ENCODE data around the gene C8G. TPM values are rescaled to one million over a fixed set of nuclear protein-coding genes. Genes with fewer than 3 reads are reported as not detected.

The C8G gene
- total and polyA plus RNA-seq, 9 of the 15 experiments (the other 6 are each of a cell fraction or from before 2014, with no cell fraction given), result 0.35 to 5.9 (median 2.7) TPM; not detected in 2

- no peak overlapping the region for H3K4me2 ChIP-seq (ENCODE audit: insufficient read depth, low read length)
- H3K79me2 ChIP-seq (ENCODE audit: control insufficient read depth, insufficient read depth, low read length), result no peaks in the 10 kb centered on the region
- WGBS (ENCODE audit: insufficient coverage, low coverage, missing lambda C conversion rate), result 52% methylated on average over 27 of the region's 28 CpGs
- peaks cover 2 to 7% of the 10 kb centered on the region in 2 experiments; a peak in 3 of 5 replicates for H3K27me3 ChIP-seq (ENCODE audit: control insufficient read depth in 2 of 2, insufficient read depth in 2 of 2, low read length in 2 of 2)
- no peaks in the 10 kb centered on the region for H3K36me3 ChIP-seq (ENCODE audit: control insufficient read depth, insufficient read depth, low read length)
- peak overlapping the region in 1 of 2 experiments; percentile 76; a peak in 2 of 4 replicates for H3K9ac ChIP-seq (ENCODE audit: insufficient read depth in 1 of 2, low read depth in 2 of 2, low read length in 2 of 2)
- DNase-seq (ENCODE audit: extremely low read depth in 1 of 4, low spot score in 3 of 4) (no peak), ATAC-seq (no peak), FAIRE-seq (no peak)
- 0 out of 2 replicates have a peak, but pooled peaks cover 4% of the 10 kb centered on the region for H4K20me1 ChIP-seq (replicated peaks; ENCODE audit: control insufficient read depth, insufficient read depth, low read length)
- in situ Hi-C loops (cut with MboI) (no loop called here), intact Hi-C loops (cut with micrococcal nuclease) (no loop called here)
- no peak overlapping the region for H3K27ac ChIP-seq (ENCODE audit: extremely low read depth, low read depth, low read length)
- no peaks in the 10 kb centered on the region for H3K9me3 ChIP-seq (replicated peaks; ENCODE audit: control insufficient read depth, insufficient read depth, low read depth, low read length)
- H3K4me1 ChIP-seq (replicated peaks in 1 of 2; ENCODE audit: control insufficient read depth in 2 of 2, insufficient read depth in 2 of 2, low read length in 2 of 2), result peaks cover 11 to 72% of the 10 kb centered on the region in 2 experiments; a peak in 4 of 5 replicates
- ChIA-PET CTCF (ENCODE audit: low intra/inter-chr PET ratio) (no interaction called here), POLR2A (interaction anchor here (0.6 to 0.8 kb wide), 2 partner anchors 11 to 24 kb away, joined by 3 to 7 read pairs; no protein-coding TSS in a partner anchor)
- no peak overlapping the region for H2AFZ ChIP-seq (ENCODE audit: low read depth, low read length)
- H3K9me1 ChIP-seq (ENCODE audit: control insufficient read depth, insufficient read depth, low read length), result no peaks in the 10 kb centered on the region
- H3K4me3 ChIP-seq, result no peak overlapping the region
- BruUV-seq (replicated peaks), result no TSS peak
- TF ChIP-seq, protein P1, sequence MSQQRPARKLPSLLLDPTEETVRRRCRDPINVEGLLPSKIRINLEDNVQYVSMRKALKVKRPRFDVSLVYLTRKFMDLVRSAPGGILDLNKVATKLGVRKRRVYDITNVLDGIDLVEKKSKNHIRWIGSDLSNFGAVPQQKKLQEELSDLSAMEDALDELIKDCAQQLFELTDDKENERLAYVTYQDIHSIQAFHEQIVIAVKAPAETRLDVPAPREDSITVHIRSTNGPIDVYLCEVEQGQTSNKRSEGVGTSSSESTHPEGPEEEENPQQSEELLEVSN (IDR thresholded peaks at IDR 0.05; ENCODE audit: borderline replicate concordance in 1 of 2, extremely low read depth in 1 of 2, insufficient read depth in 1 of 2, insufficient read length in 1 of 2, low read depth in 1 of 2, low read length in 1 of 2, poor library complexity in 1 of 2, severe bottlenecking in 1 of 2), result no peak
- no peak for TF ChIP-seq THRAP3 (IDR thresholded peaks at IDR 0.05; ENCODE audit: borderline replicate concordance)
- no peak for TF ChIP-seq HNRNPK (IDR thresholded peaks at IDR 0.05; ENCODE audit: low read depth, low read length, poor library complexity, severe bottlenecking)
- TF ChIP-seq IRF1 (CRISPR knock-in tag; IDR thresholded peaks at IDR 0.05; ENCODE audit: borderline replicate concordance), result no peak
- TF ChIP-seq NFE2 (IDR thresholded peaks at IDR 0.05; ENCODE audit: low read depth), result no peak
- TF ChIP-seq, protein P2, sequence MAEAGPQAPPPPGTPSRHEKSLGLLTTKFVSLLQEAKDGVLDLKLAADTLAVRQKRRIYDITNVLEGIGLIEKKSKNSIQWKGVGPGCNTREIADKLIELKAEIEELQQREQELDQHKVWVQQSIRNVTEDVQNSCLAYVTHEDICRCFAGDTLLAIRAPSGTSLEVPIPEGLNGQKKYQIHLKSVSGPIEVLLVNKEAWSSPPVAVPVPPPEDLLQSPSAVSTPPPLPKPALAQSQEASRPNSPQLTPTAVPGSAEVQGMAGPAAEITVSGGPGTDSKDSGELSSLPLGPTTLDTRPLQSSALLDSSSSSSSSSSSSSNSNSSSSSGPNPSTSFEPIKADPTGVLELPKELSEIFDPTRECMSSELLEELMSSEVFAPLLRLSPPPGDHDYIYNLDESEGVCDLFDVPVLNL (CRISPR knock-in tag; IDR thresholded peaks at IDR 0.05; ENCODE audit: low read depth), result no peak
- no peak for TF ChIP-seq ZNF445 (CRISPR knock-in tag; IDR thresholded peaks at IDR 0.05; ENCODE audit: low read depth)
- no peak for TF ChIP-seq ZNF280A (IDR thresholded peaks at IDR 0.05; ENCODE audit: low read depth, partially characterized antibody)
- no peak for TF ChIP-seq SMAD3 (CRISPR knock-in tag; conservative IDR thresholded peaks at IDR 0.05)
- TF ChIP-seq, protein P3, sequence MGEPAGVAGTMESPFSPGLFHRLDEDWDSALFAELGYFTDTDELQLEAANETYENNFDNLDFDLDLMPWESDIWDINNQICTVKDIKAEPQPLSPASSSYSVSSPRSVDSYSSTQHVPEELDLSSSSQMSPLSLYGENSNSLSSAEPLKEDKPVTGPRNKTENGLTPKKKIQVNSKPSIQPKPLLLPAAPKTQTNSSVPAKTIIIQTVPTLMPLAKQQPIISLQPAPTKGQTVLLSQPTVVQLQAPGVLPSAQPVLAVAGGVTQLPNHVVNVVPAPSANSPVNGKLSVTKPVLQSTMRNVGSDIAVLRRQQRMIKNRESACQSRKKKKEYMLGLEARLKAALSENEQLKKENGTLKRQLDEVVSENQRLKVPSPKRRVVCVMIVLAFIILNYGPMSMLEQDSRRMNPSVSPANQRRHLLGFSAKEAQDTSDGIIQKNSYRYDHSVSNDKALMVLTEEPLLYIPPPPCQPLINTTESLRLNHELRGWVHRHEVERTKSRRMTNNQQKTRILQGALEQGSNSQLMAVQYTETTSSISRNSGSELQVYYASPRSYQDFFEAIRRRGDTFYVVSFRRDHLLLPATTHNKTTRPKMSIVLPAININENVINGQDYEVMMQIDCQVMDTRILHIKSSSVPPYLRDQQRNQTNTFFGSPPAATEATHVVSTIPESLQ (CRISPR knock-in tag; IDR thresholded peaks at IDR 0.05), result no peak
- TF ChIP-seq TCFL5 (CRISPR knock-in tag; conservative IDR thresholded peaks at IDR 0.05), result no peak
- TF ChIP-seq POLR2G (IDR thresholded peaks at IDR 0.05; ENCODE audit: low read depth, low read length), result no peak
Observed at GRCh38 chr9:136958898-136959850, 14.1 kb downstream of the C8G start.
